Parathyroid adenoma (tissue), 2 donors: ENCODE data around the gene LIN54.

Experiments used
- H2AFZ ChIP-seq: fragments of 300-600 bp; sonication (generic); one replicate; pipeline ENCODE4 v1.7.0; 2017; ENCODE audit warnings: antibody characterized with exemption, mild to moderate bottlenecking
- H3K27ac ChIP-seq: fragments of 300-600 bp; sonication (generic); one replicate; pipeline ENCODE4 v1.7.0; 2017
- H3K27me3 ChIP-seq: fragments of 300-600 bp; sonication (generic); one replicate; pipeline ENCODE4 v1.7.0; 2017; ENCODE audit warnings: low read length; ENCODE audit not compliant: control insufficient read depth, insufficient read depth
- H3K36me3 ChIP-seq: fragments of 300-600 bp; sonication (generic); one replicate; pipeline ENCODE4 v1.7.0; 2017; ENCODE audit warnings: low read length; ENCODE audit not compliant: control insufficient read depth, insufficient read depth
- H3K4me1 ChIP-seq: fragments of 300-600 bp; sonication (generic); one replicate; pipeline ENCODE4 v1.7.0; 2017; ENCODE audit warnings: control low read depth
- H3K4me2 ChIP-seq: fragments of 300-600 bp; sonication (generic); one replicate; pipeline ENCODE4 v1.7.0; 2017; ENCODE audit warnings: low read length
- H3K4me3 ChIP-seq: fragments of 300-600 bp; sonication (generic); one replicate; pipeline ENCODE4 v1.7.0; 2017; ENCODE audit warnings: low read depth, low read length
- H3K79me2 ChIP-seq: fragments of 300-600 bp; sonication (generic); one replicate; pipeline ENCODE4 v1.7.0; 2017; ENCODE audit warnings: control low read depth
- H3K9ac ChIP-seq: fragments of 300-600 bp; sonication (generic); one replicate; pipeline ENCODE4 v1.7.0; 2017; ENCODE audit warnings: mild to moderate bottlenecking
- H3K9me3 ChIP-seq: fragments of 300-600 bp; sonication (generic); one replicate; pipeline ENCODE4 v1.7.0; 2017; ENCODE audit warnings: low read length; ENCODE audit not compliant: control insufficient read depth
- TF ChIP-seq, protein P1 (sequence below): fragments of 300-600 bp; sonication (generic); IDR thresholded peaks from one replicate; pipeline ENCODE4 v1.7.0; 2017; ENCODE audit warnings: antibody characterized with exemption, mild to moderate bottlenecking
- donor health status: primary hyperparathyroidism.

The LIN54 gene

DNA sequence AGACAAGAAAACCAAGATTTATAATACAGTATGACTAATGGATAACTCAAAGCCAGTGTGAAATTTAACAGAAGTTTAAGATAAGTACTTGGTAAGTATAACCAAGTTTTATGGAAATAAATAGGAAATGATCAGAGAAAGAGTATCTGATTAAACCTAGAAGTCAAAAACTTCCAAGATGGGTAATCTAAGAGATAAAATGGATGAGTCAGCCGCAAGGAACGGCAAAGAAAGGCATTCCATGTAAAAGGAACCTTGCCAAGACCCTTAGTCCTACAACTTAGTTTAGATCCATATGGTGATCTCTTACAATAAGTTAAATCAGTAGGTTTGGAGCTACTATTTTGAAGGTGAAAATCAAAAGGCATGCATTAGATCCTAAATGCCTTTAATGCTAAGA lies 34.8 kb downstream of the LIN54 start:
- Histone ChIP-seq H3K79me2 (no peaks in the 10 kb centered on the region), H3K9ac (no peak overlapping the region), H3K36me3 (no peaks in the 10 kb centered on the region), H3K4me2 (no peak overlapping the region), H3K9me3 (no peaks in the 10 kb centered on the region), H3K27me3 (no peaks in the 10 kb centered on the region), H2AFZ (no peak overlapping the region), H3K4me3 (no peak overlapping the region), H3K27ac (no peak overlapping the region), H3K4me1 (no peaks in the 10 kb centered on the region)
- TF ChIP-seq, protein P1, sequence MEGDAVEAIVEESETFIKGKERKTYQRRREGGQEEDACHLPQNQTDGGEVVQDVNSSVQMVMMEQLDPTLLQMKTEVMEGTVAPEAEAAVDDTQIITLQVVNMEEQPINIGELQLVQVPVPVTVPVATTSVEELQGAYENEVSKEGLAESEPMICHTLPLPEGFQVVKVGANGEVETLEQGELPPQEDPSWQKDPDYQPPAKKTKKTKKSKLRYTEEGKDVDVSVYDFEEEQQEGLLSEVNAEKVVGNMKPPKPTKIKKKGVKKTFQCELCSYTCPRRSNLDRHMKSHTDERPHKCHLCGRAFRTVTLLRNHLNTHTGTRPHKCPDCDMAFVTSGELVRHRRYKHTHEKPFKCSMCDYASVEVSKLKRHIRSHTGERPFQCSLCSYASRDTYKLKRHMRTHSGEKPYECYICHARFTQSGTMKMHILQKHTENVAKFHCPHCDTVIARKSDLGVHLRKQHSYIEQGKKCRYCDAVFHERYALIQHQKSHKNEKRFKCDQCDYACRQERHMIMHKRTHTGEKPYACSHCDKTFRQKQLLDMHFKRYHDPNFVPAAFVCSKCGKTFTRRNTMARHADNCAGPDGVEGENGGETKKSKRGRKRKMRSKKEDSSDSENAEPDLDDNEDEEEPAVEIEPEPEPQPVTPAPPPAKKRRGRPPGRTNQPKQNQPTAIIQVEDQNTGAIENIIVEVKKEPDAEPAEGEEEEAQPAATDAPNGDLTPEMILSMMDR: no peak

DNA sequence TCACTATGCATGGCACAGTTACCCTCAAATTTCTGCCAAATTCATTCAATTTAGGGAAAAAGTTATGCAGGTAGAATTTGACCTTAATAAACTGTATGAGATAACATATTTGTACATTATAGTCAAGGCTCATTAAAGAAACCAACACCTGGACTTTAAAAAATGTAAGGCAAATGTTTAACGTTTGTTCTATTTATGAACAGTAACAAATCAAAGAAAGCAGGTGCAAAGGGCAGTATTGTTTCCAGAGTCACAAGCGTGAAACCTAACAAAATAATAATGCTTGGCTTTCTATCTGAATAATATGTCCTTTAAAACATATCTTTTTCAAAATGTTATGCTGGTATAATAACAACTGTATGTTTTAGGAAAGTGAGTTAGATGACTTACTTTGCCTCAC lies 41.2 kb downstream of the LIN54 start:
- Histone ChIP-seq H3K4me3 (no peak overlapping the region), H2AFZ (no peak overlapping the region), H3K9me3 (no peaks in the 10 kb centered on the region), H3K4me2 (no peak overlapping the region), H3K36me3 (no peaks in the 10 kb centered on the region), H3K79me2 (no peaks in the 10 kb centered on the region), H3K27ac (no peak overlapping the region), H3K27me3 (no peaks in the 10 kb centered on the region), H3K9ac (no peak overlapping the region), H3K4me1 (peaks cover 3% of the 10 kb centered on the region)
- TF ChIP-seq, protein P1: no peak

DNA sequence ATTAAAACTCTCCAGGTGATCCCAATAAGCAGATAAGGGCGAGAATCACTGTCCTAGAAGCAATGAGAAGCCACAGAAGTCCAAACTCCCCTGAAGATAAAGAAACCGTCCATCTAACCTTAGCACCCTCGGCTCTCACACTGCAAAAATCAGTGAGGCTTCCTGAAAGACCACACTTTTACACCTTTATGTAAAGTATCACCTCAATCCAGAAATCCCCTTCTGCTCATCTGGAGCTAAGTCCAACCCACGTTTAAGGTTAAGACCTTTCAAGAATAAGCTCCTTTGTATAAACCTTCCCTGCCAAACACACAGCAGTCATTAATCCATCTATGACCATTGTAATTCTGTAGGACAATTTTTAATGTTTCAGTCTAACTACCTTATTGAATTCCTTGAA lies 41.7 kb downstream of the LIN54 start:
- Histone ChIP-seq H3K9me3 (no peaks in the 10 kb centered on the region), H2AFZ (no peak overlapping the region), H3K79me2 (no peaks in the 10 kb centered on the region), H3K27me3 (no peaks in the 10 kb centered on the region), H3K4me3 (no peak overlapping the region), H3K9ac (no peak overlapping the region), H3K36me3 (no peaks in the 10 kb centered on the region), H3K4me2 (no peak overlapping the region), H3K27ac (no peak overlapping the region), H3K4me1 (peaks cover 3% of the 10 kb centered on the region)
- TF ChIP-seq, protein P1: no peak

DNA sequence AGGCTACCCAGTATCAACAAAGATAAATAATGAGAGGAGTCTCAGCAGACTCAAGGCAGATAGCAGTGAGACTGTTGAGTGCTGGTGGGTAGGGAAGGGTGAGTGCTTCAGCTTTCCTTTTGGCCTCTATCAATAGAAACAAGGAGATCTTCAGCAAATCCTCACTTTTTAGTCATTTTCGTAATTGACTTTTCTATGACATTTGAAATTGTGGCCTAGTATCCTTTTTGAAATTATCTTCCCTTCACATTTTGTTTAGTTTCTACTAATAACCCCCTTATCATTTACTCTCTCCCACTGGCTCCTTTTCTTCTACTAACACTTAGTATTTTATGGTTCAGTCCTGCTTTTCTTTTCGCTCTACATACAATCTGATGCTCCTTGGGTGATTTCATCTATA lies 44.9 kb downstream of the LIN54 start:
- no peaks in the 10 kb centered on the region for H3K27me3 ChIP-seq
- H3K9ac ChIP-seq: no peak overlapping the region
- H3K4me2 ChIP-seq: no peak overlapping the region
- no peak overlapping the region for H3K27ac ChIP-seq
- no peaks in the 10 kb centered on the region for H3K36me3 ChIP-seq
- H3K79me2 ChIP-seq: no peaks in the 10 kb centered on the region
- no peak overlapping the region for H3K4me3 ChIP-seq
- H3K9me3 ChIP-seq: no peaks in the 10 kb centered on the region
- H3K4me1 ChIP-seq: peaks cover 3% of the 10 kb centered on the region
- no peak overlapping the region for H2AFZ ChIP-seq
- TF ChIP-seq, protein P1: no peak

DNA sequence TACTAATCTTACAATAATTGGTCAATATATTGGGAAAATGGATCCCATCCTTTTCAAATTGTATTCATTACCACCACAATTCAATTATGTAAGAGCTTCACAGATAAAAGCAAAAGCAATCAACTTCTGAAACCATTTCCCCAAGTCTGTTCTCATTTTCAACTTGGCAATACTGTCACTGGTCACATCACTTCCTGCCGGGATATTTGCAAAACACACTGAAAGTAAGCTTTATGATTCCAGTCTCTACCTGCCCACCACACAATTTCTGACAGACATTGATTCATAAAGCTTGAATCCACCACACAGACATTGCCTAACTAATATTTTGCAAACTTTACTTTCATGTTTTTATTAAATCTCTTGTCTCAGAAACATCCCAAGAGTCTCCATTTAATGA lies 53.6 kb downstream of the LIN54 start:
- H3K27me3 ChIP-seq: no peaks in the 10 kb centered on the region
- H3K27ac ChIP-seq: no peak overlapping the region
- no peaks in the 10 kb centered on the region for H3K9me3 ChIP-seq
- H3K4me2 ChIP-seq: no peak overlapping the region
- H2AFZ ChIP-seq: no peak overlapping the region
- no peak overlapping the region for H3K4me3 ChIP-seq
- no peak overlapping the region for H3K9ac ChIP-seq
- TF ChIP-seq, protein P1: no peak
- H3K79me2 ChIP-seq: no peaks in the 10 kb centered on the region
- no peaks in the 10 kb centered on the region for H3K36me3 ChIP-seq
- no peaks in the 10 kb centered on the region for H3K4me1 ChIP-seq
